ENCODE data around the gene ALG9. TPM values are rescaled to one million over a fixed set of nuclear protein-coding genes. Genes with fewer than 3 reads are reported as not detected.

The ALG9 gene
- total RNA-seq = 35.2 and 38.5 TPM in 2 replicates

GRCh38 chr11:111870886-111871692 is at the start of gene ALG9:
Gene ALG9 (minus strand): TSS chr11:111871581. CDS start chr11:111871482, 99 bp downstream.

GRCh38 chr11:111918390-111919256 is 47.2 kb upstream of the ALG9 start, which contains the start of gene C11orf52:
Gene C11orf52 (plus strand): TSS chr11:111918913. CDS start chr11:111918973, 60 bp downstream.

GRCh38 chr11:111912535-111912934 is 41.2 kb upstream of the ALG9 start, which contains the start of gene HSPB2:
Gene HSPB2 (plus strand): TSS chr11:111912734. CDS start chr11:111912830, 96 bp downstream.

GRCh38 chr11:111911563-111912401 is 40.4 kb upstream of the ALG9 start, which contains the start of gene CRYAB:
Gene CRYAB (minus strand): TSS chr11:111911770. CDS start chr11:111911724, 46 bp downstream.

GRCh38 chr11:111878849-111879636 is 7.7 kb upstream of the ALG9 start, which contains the start of the genes CFAP68 and FDXACB1:
Gene CFAP68 (plus strand): TSS chr11:111879541. CDS start chr11:111879561, 20 bp downstream.
Gene FDXACB1 (minus strand): TSS chr11:111879165. CDS start chr11:111879132, 33 bp downstream.

GRCh38 chr11:111765984-111766833 is 105.2 kb downstream of the ALG9 start, which contains the start of gene PPP2R1B:
Gene PPP2R1B (minus strand): TSS chr11:111766389. CDS start chr11:111766361, 28 bp downstream.

Small RNAs within 50 kb of the gene (small RNA-seq; reads per million reads assigned to genes)
- gene GNG5P3 (not detected), gene RPL37AP8 (not detected)

Other genes starting within 250 kb of the ALG9 start
- gene PPP2R1B, start 105.2 kb downstream of the ALG9 start, total RNA-seq = 51.7 and 59.4 TPM in 2 replicates
- gene FDXACB1, start 7.6 kb upstream of the ALG9 start, total RNA-seq = 3.3 and 4.2 TPM in 2 replicates
- 3.9 and 7.0 TPM in 2 replicates for gene CFAP68, start 8.0 kb upstream of the ALG9 start, total RNA-seq
- gene CRYAB, start 40.2 kb upstream of the ALG9 start, total RNA-seq = 0.29 and 1.1 TPM in 2 replicates
- not detected in 2 replicates for gene HSPB2, start 41.2 kb upstream of the ALG9 start, total RNA-seq
- 0.29 TPM in 1 of 2 replicates, not detected in the other for gene C11orf52, start 47.3 kb upstream of the ALG9 start, total RNA-seq
- gene DIXDC1, start 65.8 kb upstream of the ALG9 start, total RNA-seq = 31.0 and 34.3 TPM in 2 replicates
- gene DLAT, start 153.8 kb upstream of the ALG9 start, total RNA-seq = 56.7 and 77.5 TPM in 2 replicates
- gene PIH1D2, start 202.4 kb upstream of the ALG9 start, total RNA-seq = 1.6 and 1.9 TPM in 2 replicates
- gene NKAPD1, start 202.7 kb upstream of the ALG9 start, total RNA-seq = 23.0 TPM in 2 replicates
- 52.2 and 65.0 TPM in 2 replicates for gene TIMM8B, start 215.2 kb upstream of the ALG9 start, total RNA-seq
- gene SDHD, start 215.3 kb upstream of the ALG9 start, total RNA-seq = 141 and 144 TPM in 2 replicates

All from thoracic aorta endothelial cell (primary cell).